Measurements from ENCODE around the gene CNIH3.

DNA sequence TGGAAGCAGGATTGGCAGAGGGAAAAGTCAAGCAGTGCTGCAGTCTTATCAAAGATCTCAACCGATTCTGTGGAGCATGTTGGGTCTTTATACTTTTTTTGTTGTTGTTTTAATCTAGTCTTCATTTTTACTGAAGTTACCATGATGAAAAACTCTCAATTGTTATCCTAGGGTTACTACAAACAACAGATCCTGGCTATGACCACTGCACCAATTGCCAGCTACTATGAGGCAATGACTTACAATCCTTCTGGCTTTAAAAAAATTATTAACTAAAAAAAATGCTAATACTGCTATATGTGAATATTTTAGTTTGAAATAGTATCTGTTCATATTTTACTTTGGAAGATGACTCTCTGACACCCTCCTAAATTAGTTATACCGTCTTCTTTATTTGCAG lies 145.9 kb downstream of the CNIH3 start:
- no peak for TF ChIP-seq CTCF (conservative IDR thresholded peaks at IDR 0.05 in 1 of 2, IDR thresholded peaks at IDR 0.05 in 1 of 2; ENCODE audit: low read depth in 1 of 2, low read length in 2 of 2)
- no peak for TF ChIP-seq EZH2 (IDR thresholded peaks at IDR 0.05; ENCODE audit: low read length, missing control alignments)

Measured in fibroblast of lung (primary cell).